HepG2 (cell line): ENCODE measurements around the gene RACGAP1. TPM values are rescaled to one million over a fixed set of nuclear protein-coding genes. Genes with fewer than 3 reads are reported as not detected.

Source experiments
- ATAC-seq: fragments of 200-7000 bp; cut with Tn5 transposase; 3 replicates; pipeline ENCODE4 v1.9.1; 2020; ENCODE audit warnings: mild to moderate bottlenecking, moderate library complexity
- BruUV-seq: library from RNA; stranded (reverse); fragments of 400-500 nt; replicated peaks from 2 replicates; lab custom pipeline; 2021; lab: Mats Ljungman, UMichigan
- CTCF ChIA-PET: fragments of 300-600 bp; formaldehyde crosslinking; extraction: SDS; loops from one replicate; lab custom pipeline; 2021; ENCODE audit warnings: low total read pairs, inconsistent platforms, low intra/inter-chr PET ratio; lab: Yijun Ruan, JAX
- POLR2A ChIA-PET: fragments of 350-600 bp; sonication (Branson Sonifier 250); formaldehyde crosslinking; loops from one replicate; lab custom pipeline; 2020; ENCODE audit warnings: antibody characterized with exemption, inconsistent platforms; lab: Yijun Ruan, JAX
- DNase-seq: peaks from one replicate; pipeline ENCODE4 v3.0.0-alpha.2; 2015; ENCODE audit warnings: low spot score
- FAIRE-seq: peaks from 3 replicates; lab custom pipeline; 2011; peaks lifted over from hg19 to GRCh38; lab: Jason Lieb, UNC
- H2AFZ ChIP-seq: one replicate; pipeline ENCODE4 v1.6.1; 2011; ENCODE audit warnings: low read length, inconsistent platforms
- H3K27ac ChIP-seq: fragments of 300-600 bp; 3 replicates; pipeline ENCODE4 v1.8.0; 2011; ENCODE audit warnings: mixed run types, mild to moderate bottlenecking, mixed read lengths, low read length, inconsistent platforms; ENCODE audit not compliant: insufficient read depth; ENCODE audit errors: extremely low read length
- H3K27me3 ChIP-seq, 2 experiments: fragments of 200-600 bp in 1 of 2; 2 replicates in 1 of 2; 3 replicates in 1 of 2; pipeline versions ENCODE4 v1.6.0 to v1.8.0; 2011; ENCODE audit warnings: low read length in 2 of 2, mild to moderate bottlenecking in 2 of 2, moderate library complexity in 2 of 2, inconsistent platforms in 1 of 2; ENCODE audit not compliant: insufficient read depth in 2 of 2, control insufficient read depth in 1 of 2
- H3K36me3 ChIP-seq, 2 experiments: fragments of 200-600 bp in 1 of 2; replicated peaks in 1 of 2; 2 replicates in 1 of 2; 3 replicates in 1 of 2; pipeline versions ENCODE4 v1.5.1 to v1.8.0; 2011; ENCODE audit warnings: low read length in 2 of 2, inconsistent platforms in 1 of 2; ENCODE audit not compliant: insufficient read depth in 2 of 2, control insufficient read depth in 1 of 2
- H3K4me1 ChIP-seq: 2 replicates; pipeline ENCODE4 v1.5.1; 2012; ENCODE audit warnings: low read length, inconsistent platforms; ENCODE audit not compliant: insufficient read depth
- H3K4me2 ChIP-seq: 2 replicates; pipeline ENCODE4 v1.6.0; 2011; ENCODE audit warnings: low read depth, low read length, inconsistent platforms
- H3K4me3 ChIP-seq, 3 experiments: fragments of 200-600 bp in 1 of 3; sonication (generic), shearing (Covaris generic) in 1 of 3; replicated peaks in 1 of 3; 2 replicates each; pipeline ENCODE4 v1.5.1; 2011 to 2016; ENCODE audit warnings: low read length in 3 of 3, inconsistent platforms in 2 of 3, low read depth in 2 of 3, mild to moderate bottlenecking in 2 of 3, control low read depth in 1 of 3, mixed read lengths in 1 of 3; ENCODE audit not compliant: insufficient read depth in 1 of 3
- H3K79me2 ChIP-seq: one replicate; pipeline ENCODE4 v1.6.1; 2011; ENCODE audit warnings: low read length, inconsistent platforms; ENCODE audit not compliant: insufficient read depth
- H3K9ac ChIP-seq: 2 replicates; pipeline ENCODE4 v1.6.0; 2011; ENCODE audit warnings: mild to moderate bottlenecking, low read depth, low read length, inconsistent platforms; ENCODE audit not compliant: insufficient read depth
- H3K9me3 ChIP-seq: 2 replicates; pipeline ENCODE4 v1.5.1; 2012; ENCODE audit warnings: mild to moderate bottlenecking, low read length
- H4K20me1 ChIP-seq: 2 replicates; pipeline ENCODE4 v1.6.0; 2011; ENCODE audit warnings: inconsistent platforms, mild to moderate bottlenecking, low read length, moderate library complexity; ENCODE audit not compliant: insufficient read depth
- ELF4 ChIP-seq: sonication (generic); formaldehyde crosslinking; IDR thresholded peaks from 2 replicates; pipeline ENCODE4 v1.5.0; 2020; ENCODE audit warnings: missing genetic modification reagents, mild to moderate bottlenecking, moderate library complexity, borderline replicate concordance
- KLF16 ChIP-seq, 2 experiments: sonication (generic) in 1 of 2; formaldehyde crosslinking in 1 of 2; IDR thresholded peaks; 2 replicates each; pipeline versions ENCODE4 v1.6.1 to v1.8.0; 2016 to 2023; ENCODE audit warnings: missing genetic modification reagents in 2 of 2, missing compliant biosample characterization in 1 of 2
- NONO ChIP-seq, 2 experiments: fragments of 450-650 bp in 1 of 2; sonication (generic) in 1 of 2; formaldehyde crosslinking in 1 of 2; IDR thresholded peaks in 1 of 2; conservative IDR thresholded peaks in 1 of 2; 2 replicates each; pipeline versions ENCODE4 v1.6.1 to v1.8.0; 2017 to 2022; ENCODE audit warnings: mild to moderate bottlenecking in 1 of 2, missing genetic modification reagents in 1 of 2, moderate library complexity in 1 of 2
- PRDM15 ChIP-seq: sonication (generic); formaldehyde crosslinking; IDR thresholded peaks from 2 replicates; pipeline ENCODE4 v1.4.0; 2020; ENCODE audit warnings: missing genetic modification reagents
- SALL1 ChIP-seq: sonication (generic); formaldehyde crosslinking; IDR thresholded peaks from 2 replicates; pipeline ENCODE4 v1.8.0; 2022; ENCODE audit warnings: mild to moderate bottlenecking, missing genetic modification reagents
- SNAPC5 ChIP-seq: sonication (generic); formaldehyde crosslinking; IDR thresholded peaks from 2 replicates; pipeline ENCODE4 v1.8.1; 2023; ENCODE audit warnings: mild to moderate bottlenecking, missing genetic modification reagents, borderline replicate concordance
- WIZ ChIP-seq: sonication (generic); formaldehyde crosslinking; IDR thresholded peaks from 2 replicates; pipeline ENCODE4 v1.5.1; 2020; ENCODE audit warnings: mild to moderate bottlenecking, missing genetic modification reagents
- ZFP1 ChIP-seq: IDR thresholded peaks from 2 replicates; pipeline ENCODE4 v1.6.1; 2016
- ZKSCAN1 ChIP-seq: fragments of 150-350 bp; IDR thresholded peaks from 2 replicates; pipeline ENCODE4 v1.6.1; 2014; ENCODE audit warnings: low read length
- ZMAT3 ChIP-seq: sonication (generic); formaldehyde crosslinking; conservative IDR thresholded peaks from 2 replicates; pipeline ENCODE4 v1.7.0; 2021; ENCODE audit warnings: missing genetic modification reagents
- ZNF564 ChIP-seq: sonication (generic); formaldehyde crosslinking; IDR thresholded peaks from 2 replicates; pipeline ENCODE4 v1.8.1; 2023; ENCODE audit warnings: mild to moderate bottlenecking, missing genetic modification reagents
- WGBS: methylation state at CpG from one replicate; pipeline ENCODE4 v1.1.6; 2017; ENCODE audit warnings: low lambda C conversion rate; 5-methylcytosine and 5-hydroxymethylcytosine counted together
- in situ Hi-C: cut with HindIII; loops from 2 replicates; pipeline ENCODE4 v1.10.0; 2017; ENCODE audit warnings: low pct_unique_long_range_greater_than_20kb; ENCODE audit not compliant: extremely low pct_ligation_motif_present
- intact Hi-C: fragments of 100-400 bp; cut with micrococcal nuclease; formaldehyde crosslinking; loops from one replicate; pipeline ENCODE4 v1.10.0; 2022; ENCODE audit not compliant: unreplicated experiment
- polyA plus RNA-seq, 8 experiments: library from polyadenylated mRNA; depleted of rRNA in 3 of 8; stranded (reverse) in 7 of 8; unstranded in 1 of 8; fragments of >200 nt; fragmentation: Illumina TruSeq in 4 of 8; extraction: Trizol in 4 of 8; gene quantifications; 2 replicates each; pipeline versions ENCODE4 v1.2.1 to v1.2.3, GENCODE V29; 2011 to 2016; ENCODE audit warnings: low read depth in 4 of 8, missing spikeins in 1 of 8, mixed read lengths in 1 of 8; ENCODE audit not compliant: insufficient read depth in 1 of 8
- total RNA-seq, 5 experiments: library from RNA; depleted of rRNA; stranded (reverse); fragments of >200 nt; fragmentation: Illumina TruSeq; extraction: Trizol; gene quantifications; 2 replicates each; pipeline ENCODE4 v1.2.3, GENCODE V29; 2016; ENCODE audit warnings: low read depth in 1 of 5
- TF ChIP-seq, protein P1 (sequence below): sonication (generic); formaldehyde crosslinking; IDR thresholded peaks from 2 replicates; pipeline ENCODE4 v1.5.0; 2020; ENCODE audit warnings: mild to moderate bottlenecking, missing genetic modification reagents, borderline replicate concordance
- TF ChIP-seq, protein P2 (sequence below): sonication (generic); formaldehyde crosslinking; IDR thresholded peaks from 2 replicates; pipeline ENCODE4 v1.4.0; 2020; ENCODE audit warnings: missing genetic modification reagents
- TF ChIP-seq, protein P3 (sequence below): sonication (generic); formaldehyde crosslinking; IDR thresholded peaks from 2 replicates; pipeline ENCODE4 v1.4.0; 2020; ENCODE audit warnings: missing genetic modification reagents, low read depth, mild to moderate bottlenecking, borderline replicate concordance

RACGAP1 gene
- total and polyA plus RNA-seq, 2 of the 13 experiments (the other 11 are each of a cell fraction or from before 2014, with no cell fraction given): 16.7 to 57.9 TPM

- peak; percentile 22 for ATAC-seq
- TF ChIP-seq ZMAT3: no peak
- 0 out of 2 replicates have a peak, but pooled peaks have one; percentile 31 for TF ChIP-seq SALL1 (CRISPR knock-in tag)
- TF ChIP-seq, protein P1, sequence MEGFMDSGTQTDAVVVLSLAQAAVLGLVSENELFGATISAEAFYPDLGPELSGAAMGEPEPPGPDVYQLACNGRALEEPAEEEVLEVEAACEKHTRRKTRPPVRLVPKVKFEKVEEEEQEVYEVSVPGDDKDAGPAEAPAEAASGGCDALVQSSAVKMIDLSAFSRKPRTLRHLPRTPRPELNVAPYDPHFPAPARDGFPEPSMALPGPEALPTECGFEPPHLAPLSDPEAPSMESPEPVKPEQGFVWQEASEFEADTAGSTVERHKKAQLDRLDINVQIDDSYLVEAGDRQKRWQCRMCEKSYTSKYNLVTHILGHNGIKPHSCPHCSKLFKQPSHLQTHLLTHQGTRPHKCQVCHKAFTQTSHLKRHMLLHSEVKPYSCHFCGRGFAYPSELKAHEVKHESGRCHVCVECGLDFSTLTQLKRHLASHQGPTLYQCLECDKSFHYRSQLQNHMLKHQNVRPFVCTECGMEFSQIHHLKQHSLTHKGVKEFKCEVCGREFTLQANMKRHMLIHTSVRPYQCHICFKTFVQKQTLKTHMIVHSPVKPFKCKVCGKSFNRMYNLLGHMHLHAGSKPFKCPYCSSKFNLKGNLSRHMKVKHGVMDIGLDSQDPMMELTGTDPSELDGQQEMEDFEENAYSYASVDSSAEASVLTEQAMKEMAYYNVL (CRISPR knock-in tag): no peak
- TF ChIP-seq ZNF564 (CRISPR knock-in tag): 0 out of 2 replicates have a peak, but pooled peaks have one; percentile 10
- TF ChIP-seq PRDM15: peak; percentile 89
- TF ChIP-seq NONO (IDR thresholded peaks at IDR 0.05): no peak
- TF ChIP-seq NONO (CRISPR knock-in tag; conservative IDR thresholded peaks at IDR 0.05): 0 out of 2 replicates have a peak, but pooled peaks have one; percentile 14
- TF ChIP-seq SNAPC5 (CRISPR knock-in tag): no peak
- TF ChIP-seq, protein P2, sequence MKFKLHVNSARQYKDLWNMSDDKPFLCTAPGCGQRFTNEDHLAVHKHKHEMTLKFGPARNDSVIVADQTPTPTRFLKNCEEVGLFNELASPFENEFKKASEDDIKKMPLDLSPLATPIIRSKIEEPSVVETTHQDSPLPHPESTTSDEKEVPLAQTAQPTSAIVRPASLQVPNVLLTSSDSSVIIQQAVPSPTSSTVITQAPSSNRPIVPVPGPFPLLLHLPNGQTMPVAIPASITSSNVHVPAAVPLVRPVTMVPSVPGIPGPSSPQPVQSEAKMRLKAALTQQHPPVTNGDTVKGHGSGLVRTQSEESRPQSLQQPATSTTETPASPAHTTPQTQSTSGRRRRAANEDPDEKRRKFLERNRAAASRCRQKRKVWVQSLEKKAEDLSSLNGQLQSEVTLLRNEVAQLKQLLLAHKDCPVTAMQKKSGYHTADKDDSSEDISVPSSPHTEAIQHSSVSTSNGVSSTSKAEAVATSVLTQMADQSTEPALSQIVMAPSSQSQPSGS (CRISPR knock-in tag): 0 out of 2 replicates have a peak, but pooled peaks have one; percentile 17
- no peak for TF ChIP-seq ZFP1 (CRISPR knock-in tag)
- TF ChIP-seq, protein P3, sequence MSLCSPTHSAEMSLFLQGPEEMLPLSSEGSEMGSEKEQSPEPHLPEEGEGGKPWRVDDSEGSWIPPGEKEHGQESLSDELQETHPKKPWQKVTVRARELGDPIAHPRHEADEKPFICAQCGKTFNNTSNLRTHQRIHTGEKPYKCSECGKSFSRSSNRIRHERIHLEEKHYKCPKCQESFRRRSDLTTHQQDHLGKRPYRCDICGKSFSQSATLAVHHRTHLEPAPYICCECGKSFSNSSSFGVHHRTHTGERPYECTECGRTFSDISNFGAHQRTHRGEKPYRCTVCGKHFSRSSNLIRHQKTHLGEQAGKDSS (CRISPR knock-in tag): no peak
- no peak for TF ChIP-seq KLF16 (CRISPR knock-in tag; IDR thresholded peaks at IDR 0.05)
- TF ChIP-seq WIZ (CRISPR knock-in tag): 0 out of 2 replicates have a peak, but pooled peaks have one; percentile 7
- TF ChIP-seq ELF4 (CRISPR knock-in tag): no peak
- TF ChIP-seq ZKSCAN1: no peak
Measured at GRCh38 chr12:49974677-49975317, 50.5 kb downstream of the RACGAP1 start.

More at GRCh38 chr12:49974677-49975317, 50.5 kb downstream of the RACGAP1 start:
- peak overlapping the region in 2 of 3 experiments; percentile 18 to 63; a peak in 4 of 6 replicates for H3K4me3 ChIP-seq
- in situ Hi-C loops: loop anchor here (5.0 kb wide), 1 partner anchor 83 kb away; the partner anchor contains the start of gene ASIC1
- peaks cover 61% of the 10 kb centered on the region for H3K4me1 ChIP-seq
- 22% methylated on average over 7 of the region's 8 CpGs for WGBS
- H2AFZ ChIP-seq: no peak overlapping the region
- CTCF ChIA-PET: interaction anchor here (1.3 to 1.4 kb wide), 2 partner anchors 23 to 96 kb away, joined by 3 to 4 read pairs; no protein-coding TSS in a partner anchor
- peak overlapping the region; percentile 35; the same call in 1 of the 2 replicates for H3K9ac ChIP-seq
- intact Hi-C loops: no loop called here
- H3K9me3 ChIP-seq: no peaks in the 10 kb centered on the region
- no TSS peak for BruUV-seq
- no peak overlapping the region for H3K27ac ChIP-seq
- H3K27me3 ChIP-seq: peaks cover 1 to 29% of the 10 kb centered on the region in 2 experiments
- H3K36me3 ChIP-seq: no peaks in the 10 kb centered on the region
- no peaks in the 10 kb centered on the region for H4K20me1 ChIP-seq
- H3K79me2 ChIP-seq: no peaks in the 10 kb centered on the region
- peak overlapping the region; percentile 75 for H3K4me2 ChIP-seq
- POLR2A ChIA-PET: interaction anchor here (1.0 to 1.3 kb wide), 2 partner anchors 9 to 110 kb away, joined by 4 to 6 read pairs; partner anchors contain the start of gene SMARCD1
- FAIRE-seq (no peak), DNase-seq (no peak)
